Mesodermal cell (in vitro differentiated cells): ENCODE measurements around the gene PTPN21.

Experiments used
- H3K27ac ChIP-seq: 2 replicates; pipeline ENCODE4 v1.7.0; 2013; ENCODE audit warnings: mild to moderate bottlenecking, low read depth, low read length, moderate library complexity; ENCODE audit not compliant: severe bottlenecking
- H3K36me3 ChIP-seq: 2 replicates; pipeline ENCODE4 v1.7.1; 2013; ENCODE audit warnings: mild to moderate bottlenecking, low read length, moderate library complexity; ENCODE audit not compliant: control insufficient read depth, insufficient read depth
- H3K4me1 ChIP-seq: one replicate; pipeline ENCODE4 v1.7.1; 2013; ENCODE audit warnings: mild to moderate bottlenecking, low read length; ENCODE audit not compliant: insufficient read depth, control insufficient read depth, poor library complexity, severe bottlenecking
- H3K4me3 ChIP-seq: 2 replicates; pipeline ENCODE4 v1.7.0; 2013; ENCODE audit warnings: low read length, control low read depth, mild to moderate bottlenecking; ENCODE audit not compliant: insufficient read depth, poor library complexity, severe bottlenecking; ENCODE audit errors: extremely low read depth
- H3K9me3 ChIP-seq: 2 replicates; pipeline ENCODE4 v1.7.1; 2013; ENCODE audit warnings: mild to moderate bottlenecking, low read length, moderate library complexity; ENCODE audit not compliant: control insufficient read depth
- WGBS, 2 experiments: methylation state at CpG; one replicate each; pipeline ENCODE4 v1.1.5; 2013; ENCODE audit warnings: missing lambda C conversion rate in 2 of 2; ENCODE audit not compliant: insufficient coverage in 2 of 2; 5-methylcytosine and 5-hydroxymethylcytosine counted together

PTPN21 gene

DNA sequence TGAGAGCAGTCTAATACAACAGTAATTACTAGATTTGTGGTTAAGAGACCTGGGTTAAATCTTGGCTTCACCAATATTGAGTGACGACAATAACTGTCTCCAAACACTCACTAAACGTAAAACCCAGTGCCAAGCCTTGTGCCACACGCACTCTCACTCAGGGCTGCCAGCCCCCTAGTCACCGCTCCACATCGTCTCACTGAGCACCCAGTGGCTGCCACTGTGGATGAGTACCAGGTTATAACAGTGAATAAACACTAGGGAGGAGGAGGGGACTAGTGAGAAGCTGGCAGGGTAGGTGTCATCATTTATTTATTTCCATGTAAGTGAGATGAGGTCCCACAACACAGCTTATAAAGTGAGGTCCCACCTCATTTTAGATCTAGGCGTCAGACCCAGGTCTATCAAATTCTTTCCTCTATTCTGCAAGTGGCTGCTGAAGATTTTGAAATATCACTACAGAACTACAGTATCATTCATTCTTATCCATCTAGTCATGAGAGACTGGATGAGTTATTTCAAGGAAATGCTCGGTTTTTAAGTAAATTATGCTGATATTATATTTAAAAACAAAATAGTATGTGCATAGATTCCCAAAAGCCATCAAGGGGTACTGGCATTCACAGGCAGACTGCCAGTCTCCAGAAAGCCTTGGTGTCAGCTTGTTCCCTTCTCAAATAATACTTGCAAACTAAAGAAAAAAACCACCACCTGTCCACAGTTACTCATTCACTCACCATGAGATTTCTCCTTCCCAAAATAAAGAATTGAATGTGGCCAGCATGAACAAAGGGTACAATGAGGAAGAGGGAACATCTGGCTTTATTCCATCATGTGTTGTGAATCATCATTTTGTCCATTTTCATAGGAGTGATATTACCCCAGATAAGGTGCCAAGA, 84.0 kb downstream of the PTPN21 start:
- 86 to 96% methylated on average over 4 of the region's 7 CpGs for WGBS, 2 experiments
- H3K4me1 ChIP-seq: peaks cover 11% of the 10 kb centered on the region
- no peak overlapping the region for H3K4me3 ChIP-seq
- no peaks in the 10 kb centered on the region for H3K9me3 ChIP-seq
- no peak overlapping the region for H3K27ac ChIP-seq
- peaks cover 88% of the 10 kb centered on the region for H3K36me3 ChIP-seq

DNA sequence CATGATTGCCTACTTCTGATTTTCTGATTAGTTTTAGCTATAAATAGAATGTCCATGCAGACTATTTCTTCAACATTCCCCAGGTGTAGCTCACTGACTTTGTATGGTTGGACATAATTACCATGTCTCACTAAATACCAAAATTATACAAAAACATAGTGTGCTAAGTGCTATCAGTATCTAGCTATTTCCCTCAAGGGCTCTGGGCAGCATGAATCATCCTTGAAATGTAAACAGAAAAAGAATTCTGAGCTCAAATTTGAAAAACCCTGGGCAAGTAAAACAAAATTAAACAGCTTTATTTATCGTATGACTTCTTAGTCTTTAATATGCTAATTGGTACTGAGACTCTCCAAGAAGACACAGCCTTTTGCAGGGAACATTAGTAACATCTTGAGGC, 86.4 kb downstream of the PTPN21 start:
- Histone ChIP-seq H3K27ac (no peak overlapping the region), H3K4me3 (no peak overlapping the region), H3K9me3 (peaks cover 1% of the 10 kb centered on the region), H3K4me1 (peaks cover 11% of the 10 kb centered on the region), H3K36me3 (peaks cover 93% of the 10 kb centered on the region)
- WGBS, 2 experiments: no CpG with 5 or more reads among the region's 1 CpG

DNA sequence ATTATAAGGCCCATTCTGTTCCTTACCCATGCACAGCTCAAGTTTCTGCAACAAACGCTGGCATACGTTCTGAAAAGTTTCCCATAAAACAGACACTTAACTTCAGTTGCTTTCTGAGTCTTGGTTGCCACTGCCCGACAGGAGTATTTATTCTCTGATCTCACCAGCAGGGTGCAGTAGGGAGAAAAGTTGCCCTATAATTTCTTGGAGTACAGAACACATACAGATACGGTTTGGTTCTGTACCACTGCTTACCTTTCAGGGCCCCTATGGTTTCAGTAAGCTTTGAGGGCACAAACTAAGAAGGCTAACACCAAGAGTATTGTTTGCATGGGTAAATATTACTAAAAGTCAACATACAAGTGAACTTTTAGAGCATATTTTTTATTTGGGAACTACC, 91.5 kb downstream of the PTPN21 start:
- 93 to 100% methylated on average over 1 to 3 of the region's 4 CpGs for WGBS, 2 experiments
- Histone ChIP-seq H3K4me1 (peaks cover 3% of the 10 kb centered on the region), H3K36me3 (peaks cover 67% of the 10 kb centered on the region), H3K27ac (no peak overlapping the region), H3K9me3 (peaks cover 17% of the 10 kb centered on the region), H3K4me3 (no peak overlapping the region)

DNA sequence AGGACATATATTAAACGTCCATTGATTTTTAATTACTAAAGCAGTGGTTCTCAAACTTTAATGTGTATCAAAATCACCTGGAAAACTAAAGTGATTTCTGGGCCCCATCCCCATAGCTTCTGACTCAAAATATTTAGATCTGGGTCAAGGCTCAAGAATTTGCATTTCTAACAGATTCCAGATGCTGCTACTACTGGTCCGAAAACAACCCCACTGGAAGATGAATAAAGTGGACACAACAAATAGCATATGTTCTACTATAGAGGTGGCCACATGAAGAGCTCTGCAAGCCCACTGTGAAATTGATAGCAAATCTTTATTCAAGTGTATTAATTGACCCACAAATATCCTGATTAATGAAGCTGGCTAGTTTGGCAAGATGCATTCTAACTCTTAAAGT, 99.9 kb downstream of the PTPN21 start:
- no peak overlapping the region for H3K4me3 ChIP-seq
- H3K4me1 ChIP-seq: no peaks in the 10 kb centered on the region
- peaks cover 13% of the 10 kb centered on the region for H3K36me3 ChIP-seq
- no peak overlapping the region for H3K27ac ChIP-seq
- no peaks in the 10 kb centered on the region for H3K9me3 ChIP-seq
- 83% methylated on average over 1 of the region's 2 CpGs for WGBS, 2 experiments

DNA sequence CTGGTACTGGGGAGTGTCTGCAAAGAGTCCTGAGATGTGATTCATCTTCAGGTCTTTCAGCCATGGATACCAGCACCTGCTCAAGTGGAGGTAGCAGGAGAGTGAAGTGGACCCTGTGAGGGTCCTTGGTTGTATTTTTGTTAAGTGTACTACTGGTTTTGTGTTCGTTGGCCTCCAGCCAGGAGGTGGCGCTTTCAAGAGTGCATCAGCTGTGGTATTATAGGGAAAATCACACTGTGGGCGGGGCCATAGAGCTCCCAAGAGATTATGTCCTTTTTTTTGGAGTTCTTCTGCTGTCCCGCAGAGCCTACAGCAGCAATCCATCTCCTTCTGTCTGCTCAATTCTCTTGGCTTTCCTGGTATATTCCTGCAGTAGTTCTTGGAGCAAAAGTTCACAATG, 102.6 kb downstream of the PTPN21 start:
- no peaks in the 10 kb centered on the region for H3K4me1 ChIP-seq
- peaks cover 13% of the 10 kb centered on the region for H3K36me3 ChIP-seq
- H3K4me3 ChIP-seq: no peak overlapping the region
- H3K9me3 ChIP-seq: no peaks in the 10 kb centered on the region
- H3K27ac ChIP-seq: no peak overlapping the region
- 71 to 100% methylated on average over 1 to 4 of the region's 4 CpGs for WGBS, 2 experiments

DNA sequence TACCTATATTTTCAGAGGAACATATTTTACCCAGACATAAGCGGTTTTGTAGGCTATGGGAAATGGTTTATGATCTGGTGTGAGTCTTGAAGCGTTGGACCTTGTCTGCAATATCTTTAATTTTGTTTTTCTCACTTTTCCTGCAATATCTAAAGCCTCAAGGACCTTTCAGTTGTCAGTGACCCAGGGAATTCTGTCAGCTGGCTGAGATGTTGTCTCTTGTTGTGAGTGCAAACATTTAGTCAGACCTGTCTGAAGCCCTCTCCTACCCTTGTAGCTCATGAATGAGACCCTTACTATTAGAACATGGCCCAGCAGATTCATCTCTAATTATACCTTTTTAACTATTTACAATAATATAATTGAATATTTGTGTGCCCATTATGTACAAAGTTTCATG, 115.7 kb downstream of the PTPN21 start:
- Histone ChIP-seq H3K4me3 (no peak overlapping the region), H3K27ac (no peak overlapping the region), H3K9me3 (no peaks in the 10 kb centered on the region), H3K4me1 (no peaks in the 10 kb centered on the region), H3K36me3 (no peaks in the 10 kb centered on the region)
- WGBS, 2 experiments: no CpG with 5 or more reads among the region's 2 CpGs

DNA sequence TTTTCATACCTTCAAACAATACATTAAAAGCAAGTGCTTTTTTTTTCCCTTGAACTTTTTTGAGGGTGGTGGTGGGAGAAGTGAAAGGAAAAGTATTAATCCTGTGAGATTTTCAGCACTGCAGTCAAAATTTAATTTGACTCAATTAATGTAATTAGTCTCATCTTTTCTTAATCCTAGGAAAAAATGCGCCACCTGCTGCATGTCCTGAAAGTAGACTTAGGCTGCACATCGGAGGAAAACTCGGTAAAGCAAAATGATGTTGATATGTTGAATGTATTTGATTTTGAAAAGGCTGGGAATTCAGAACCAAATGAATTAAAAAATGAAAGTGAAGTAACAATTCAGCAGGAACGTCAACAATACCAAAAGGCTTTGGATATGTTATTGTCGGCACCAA, 117.1 kb downstream of the PTPN21 start:
- no peak overlapping the region for H3K27ac ChIP-seq
- no peaks in the 10 kb centered on the region for H3K4me1 ChIP-seq
- H3K36me3 ChIP-seq: no peaks in the 10 kb centered on the region
- H3K4me3 ChIP-seq: no peak overlapping the region
- no peaks in the 10 kb centered on the region for H3K9me3 ChIP-seq
- 100% methylated on average over 2 of the region's 5 CpGs; no CpG with 5 or more reads in 1 of the 2 experiments for WGBS, 2 experiments

DNA sequence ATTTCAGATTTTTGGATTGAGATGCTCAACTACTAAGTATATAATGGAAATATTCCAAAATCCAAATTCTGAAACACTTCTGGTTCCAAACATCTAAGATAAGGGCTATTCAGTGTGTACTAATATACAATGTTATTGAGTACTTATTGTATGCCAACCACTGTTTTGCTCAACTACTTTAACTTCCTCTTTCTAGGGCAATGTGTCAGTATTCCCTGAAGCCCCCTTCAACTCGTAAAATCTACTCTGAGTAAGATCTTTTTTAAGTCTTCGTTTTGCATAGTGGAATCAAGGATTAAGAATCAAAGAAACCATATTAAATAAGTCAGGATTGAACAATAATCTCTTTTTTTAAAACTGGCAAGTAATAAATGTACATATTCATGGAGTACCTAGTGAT, 123.8 kb downstream of the PTPN21 start:
- no peak overlapping the region for H3K27ac ChIP-seq
- H3K9me3 ChIP-seq: no peaks in the 10 kb centered on the region
- H3K36me3 ChIP-seq: no peaks in the 10 kb centered on the region
- no peaks in the 10 kb centered on the region for H3K4me1 ChIP-seq
- H3K4me3 ChIP-seq: no peak overlapping the region
- no CpG with 5 or more reads among the region's 2 CpGs for WGBS, 2 experiments

DNA sequence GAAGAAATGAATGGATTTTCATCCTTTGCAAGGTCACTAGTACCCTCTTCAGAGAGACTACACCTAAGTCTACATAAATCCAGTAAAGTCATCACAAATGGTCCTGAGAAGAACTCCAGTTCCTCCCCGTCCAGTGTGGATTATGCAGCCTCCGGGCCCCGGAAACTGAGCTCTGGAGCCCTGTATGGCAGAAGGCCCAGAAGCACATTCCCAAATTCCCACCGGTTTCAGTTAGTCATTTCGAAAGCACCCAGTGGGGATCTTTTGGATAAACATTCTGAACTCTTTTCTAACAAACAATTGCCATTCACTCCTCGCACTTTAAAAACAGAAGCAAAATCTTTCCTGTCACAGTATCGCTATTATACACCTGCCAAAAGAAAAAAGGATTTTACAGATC, 128.5 kb downstream of the PTPN21 start:
- H3K27ac ChIP-seq: no peak overlapping the region
- H3K4me1 ChIP-seq: no peaks in the 10 kb centered on the region
- no peaks in the 10 kb centered on the region for H3K36me3 ChIP-seq
- H3K4me3 ChIP-seq: no peak overlapping the region
- 83 to 90% methylated on average over 5 to 6 of the region's 7 CpGs for WGBS, 2 experiments
- H3K9me3 ChIP-seq: no peaks in the 10 kb centered on the region

DNA sequence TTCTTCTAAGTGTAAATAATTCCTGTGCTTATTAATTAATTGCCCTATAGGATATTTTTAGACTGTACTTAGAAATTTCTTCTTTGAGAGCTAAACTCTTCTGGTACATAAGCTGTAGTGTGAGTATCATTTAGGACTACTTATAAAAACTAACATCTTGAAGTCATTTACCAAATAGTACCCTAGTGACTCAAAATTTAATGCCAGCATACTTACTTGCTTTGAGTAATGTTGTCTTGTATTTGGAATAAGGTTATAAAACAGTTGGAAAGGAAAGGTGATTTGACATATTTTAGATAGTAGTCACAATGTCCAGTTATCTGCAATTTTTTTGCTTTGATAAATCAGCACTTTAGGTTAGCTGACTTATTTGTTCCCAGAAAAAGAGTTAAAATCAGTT, 130.2 kb downstream of the PTPN21 start:
- Histone ChIP-seq H3K9me3 (no peaks in the 10 kb centered on the region), H3K36me3 (no peaks in the 10 kb centered on the region), H3K4me3 (no peak overlapping the region), H3K4me1 (no peaks in the 10 kb centered on the region), H3K27ac (no peak overlapping the region)

DNA sequence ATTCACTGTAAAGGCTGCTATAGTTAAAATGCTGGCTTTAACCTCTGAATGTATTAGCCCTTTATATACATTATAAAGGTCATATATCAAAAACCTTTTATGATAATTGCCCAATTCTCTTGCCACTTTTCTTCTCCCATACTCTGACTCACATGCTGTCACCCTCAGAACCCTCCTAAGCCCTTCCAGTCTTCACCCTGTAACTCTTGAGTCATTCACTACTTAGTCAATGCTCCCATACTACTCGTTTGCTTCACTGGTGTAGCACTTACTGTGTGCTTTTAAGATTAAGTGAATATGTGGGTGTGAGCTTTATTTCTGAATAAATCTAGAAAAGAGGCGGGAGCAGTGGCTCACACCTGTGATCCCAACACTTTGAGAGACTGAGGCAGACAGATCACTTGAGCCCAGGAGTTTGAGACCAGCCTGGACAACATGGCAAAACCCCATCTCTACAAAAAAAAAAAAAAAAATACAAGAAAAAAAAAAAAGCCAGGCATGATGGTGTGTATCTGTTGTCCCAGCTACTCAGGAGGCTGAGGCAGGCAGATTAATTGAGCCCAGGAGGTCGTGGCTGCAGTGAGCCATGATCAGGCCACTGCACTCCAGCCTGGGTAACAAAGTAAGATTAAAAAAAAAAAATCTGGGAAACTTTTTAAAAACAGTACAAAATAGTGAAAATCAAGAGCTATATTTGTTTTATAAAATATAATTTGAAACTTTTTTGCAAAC, 131.7 kb downstream of the PTPN21 start:
- Histone ChIP-seq H3K4me1 (no peaks in the 10 kb centered on the region), H3K9me3 (no peaks in the 10 kb centered on the region), H3K36me3 (no peaks in the 10 kb centered on the region), H3K27ac (no peak overlapping the region), H3K4me3 (no peak overlapping the region)
- no CpG with 5 or more reads among the region's 3 CpGs for WGBS, 2 experiments
